ENCODE measurements around the gene MOXD1. TPM values are rescaled to one million over a fixed set of nuclear protein-coding genes. Genes with fewer than 3 reads are reported as not detected.
A peak's percentile ranks its signal among the peaks of the same experiment; 100 is the strongest.
"Not testable (repeated sequence)": the region's sequence is repeated elsewhere in the genome, so short reads cannot be mapped to it uniquely, and the experiment has no call there.

MOXD1 gene
- total and polyA plus RNA-seq, 8 donors = 40.3 to 106 (median 57.1) TPM

DNA sequence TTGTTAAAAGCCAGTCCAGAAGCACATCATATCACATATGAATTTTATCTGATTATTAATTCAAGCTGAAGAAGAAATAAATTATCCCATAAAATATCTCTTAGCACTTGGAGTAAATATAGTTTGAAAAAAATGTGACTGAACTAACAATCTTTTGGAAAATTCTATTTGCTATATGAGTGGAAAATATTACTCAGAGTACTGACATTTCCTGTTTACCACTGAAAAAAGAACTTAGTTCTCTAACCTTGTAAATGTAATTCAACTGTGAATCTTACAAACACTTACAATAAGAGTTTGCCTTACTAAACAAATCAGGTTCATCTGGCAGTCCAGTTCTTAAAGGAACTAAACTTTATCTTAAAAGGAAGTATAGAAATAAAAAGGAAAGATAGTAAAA lies 44.2 kb downstream of the MOXD1 start:
- DNase-seq (no peak), ATAC-seq (no peak)
- H3K27ac ChIP-seq = no peak overlapping the region
- no peaks in the 10 kb centered on the region for H3K9me3 ChIP-seq
- TF ChIP-seq CTCF (IDR thresholded peaks at IDR 0.05) = no peak
- H3K4me3 ChIP-seq = no peak overlapping the region
- H3K27me3 ChIP-seq = no peaks in the 10 kb centered on the region
- intact Hi-C loops (cut with DNase I) = no loop called here
- no peaks in the 10 kb centered on the region for H3K36me3 ChIP-seq
- H3K4me1 ChIP-seq = no peaks in the 10 kb centered on the region

DNA sequence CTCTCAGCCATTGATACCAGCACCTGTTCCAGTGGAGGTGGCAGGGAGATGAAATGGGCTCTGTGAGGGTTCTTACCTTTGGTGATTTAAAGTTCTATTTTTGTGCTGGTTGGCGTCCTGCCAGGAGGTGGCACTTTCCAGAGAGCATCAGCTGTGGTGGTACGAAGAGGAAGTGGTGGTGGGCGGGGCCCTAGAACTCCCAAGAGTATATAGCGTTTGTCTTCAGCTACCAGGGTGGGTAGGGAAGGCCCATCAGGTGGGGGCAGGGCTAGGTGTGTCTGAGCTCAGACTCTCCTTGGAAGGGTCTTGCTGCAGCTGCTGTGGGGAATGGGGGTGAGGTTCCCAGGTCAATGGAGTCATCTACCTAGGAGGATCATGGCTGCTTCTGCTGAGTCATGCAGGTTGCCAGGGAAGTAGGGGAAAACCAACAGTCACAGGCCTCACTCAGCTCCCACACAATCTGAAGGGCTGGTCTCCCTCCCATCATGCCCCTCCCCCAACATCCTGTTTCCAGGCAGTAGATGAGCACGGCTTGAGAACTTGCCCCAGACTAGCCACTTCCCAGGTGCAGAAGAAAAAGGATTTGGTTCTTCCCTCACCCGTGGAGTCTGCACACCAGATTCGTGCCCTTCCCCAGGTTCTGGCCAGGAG lies 46.6 kb downstream of the MOXD1 start:
- DNase-seq = peak in 1 of 4 donors; percentile 36
- H3K27ac ChIP-seq = no peak overlapping the region
- intact Hi-C loops (cut with DNase I) = no loop called here
- no peak for ATAC-seq
- TF ChIP-seq CTCF (IDR thresholded peaks at IDR 0.05) = no peak
- H3K4me3 ChIP-seq = no peak overlapping the region
- H3K27me3 ChIP-seq = no peaks in the 10 kb centered on the region
- H3K9me3 ChIP-seq = no peaks in the 10 kb centered on the region
- H3K4me1 ChIP-seq = no peaks in the 10 kb centered on the region
- H3K36me3 ChIP-seq = no peaks in the 10 kb centered on the region

GRCh38 chr6:132351986-132352385 lies 49.3 kb downstream of the MOXD1 start:
- H3K4me3 ChIP-seq; DNase-seq; H3K27me3 ChIP-seq; H3K27ac ChIP-seq; H3K36me3 ChIP-seq; H3K9me3 ChIP-seq; intact Hi-C loops (cut with DNase I); H3K4me1 ChIP-seq; ATAC-seq: not testable (repeated sequence)

- intact Hi-C loops (cut with DNase I) = no loop called here
- Histone ChIP-seq H3K36me3 (no peaks in the 10 kb centered on the region), H3K9me3 (peaks cover 0 to 7% of the 10 kb centered on the region in 2 donors), H3K27ac (no peak overlapping the region), H3K4me1 (no peaks in the 10 kb centered on the region), H3K4me3 (no peak overlapping the region), H3K27me3 (no peaks in the 10 kb centered on the region)
- no peak for ATAC-seq
- no peak for TF ChIP-seq CTCF (IDR thresholded peaks at IDR 0.05)
- DNase-seq = no peak
Observed at GRCh38 chr6:132348231-132348630, 53.0 kb downstream of the MOXD1 start.

GRCh38 chr6:132344811-132345210 lies 56.5 kb downstream of the MOXD1 start:
- no peak for TF ChIP-seq CTCF (IDR thresholded peaks at IDR 0.05)

DNA sequence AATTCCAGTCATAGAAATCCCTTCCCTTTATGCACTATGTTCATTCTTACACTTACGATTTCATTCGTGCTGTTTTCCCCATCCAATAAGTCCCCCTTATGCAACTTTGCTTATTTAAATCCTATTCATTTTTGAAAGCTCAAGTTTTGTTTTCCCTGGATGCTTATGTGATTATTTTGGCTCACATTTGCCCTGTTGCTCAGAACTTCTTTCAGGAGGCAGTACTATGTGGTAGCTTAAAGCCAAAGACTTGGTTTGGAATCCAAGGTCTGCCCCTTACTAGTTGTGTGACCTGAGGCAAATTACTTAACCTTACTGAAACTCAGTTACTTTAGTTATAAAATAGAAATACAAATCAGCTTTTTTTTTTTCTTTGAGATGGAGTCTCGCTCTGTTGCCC lies 59.6 kb downstream of the MOXD1 start:
- no peak for ATAC-seq
- TF ChIP-seq CTCF (IDR thresholded peaks at IDR 0.05) = no peak

More at GRCh38 chr6:132344811-132345210, 56.5 kb downstream of the MOXD1 start:
- ATAC-seq (no peak), DNase-seq (no peak)
- H3K36me3 ChIP-seq = no peaks in the 10 kb centered on the region
- peaks cover 0 to 9% of the 10 kb centered on the region in 2 donors for H3K9me3 ChIP-seq
- no peak overlapping the region for H3K4me3 ChIP-seq
- no peaks in the 10 kb centered on the region for H3K27me3 ChIP-seq
- H3K4me1 ChIP-seq = no peaks in the 10 kb centered on the region
- intact Hi-C loops (cut with DNase I) = no loop called here
- no peak overlapping the region for H3K27ac ChIP-seq

More for the DNA sequence above, 59.6 kb downstream of the MOXD1 start:
- Histone ChIP-seq H3K27me3 (no peaks in the 10 kb centered on the region), H3K27ac (no peak overlapping the region), H3K9me3 (peaks cover 0 to 9% of the 10 kb centered on the region in 2 donors), H3K4me1 (no peaks in the 10 kb centered on the region), H3K36me3 (no peaks in the 10 kb centered on the region), H3K4me3 (no peak overlapping the region)
- intact Hi-C loops (cut with DNase I) = no loop called here
- no peak for DNase-seq
